GM18502 (cell line): ENCODE measurements around the gene OR5K3.

Experiments used
- ATAC-seq: cut with Tn5 transposase; IDR thresholded peaks from one replicate; pipeline ENCODE4 v1.9.1; 2021; ENCODE audit warnings: mild to moderate bottlenecking; ENCODE audit not compliant: unreplicated experiment, poor library complexity

The OR5K3 gene

GRCh38 chr3:98406034-98406433 is 15.6 kb downstream of the OR5K3 start:
- ATAC-seq = peak; percentile 82

DNA sequence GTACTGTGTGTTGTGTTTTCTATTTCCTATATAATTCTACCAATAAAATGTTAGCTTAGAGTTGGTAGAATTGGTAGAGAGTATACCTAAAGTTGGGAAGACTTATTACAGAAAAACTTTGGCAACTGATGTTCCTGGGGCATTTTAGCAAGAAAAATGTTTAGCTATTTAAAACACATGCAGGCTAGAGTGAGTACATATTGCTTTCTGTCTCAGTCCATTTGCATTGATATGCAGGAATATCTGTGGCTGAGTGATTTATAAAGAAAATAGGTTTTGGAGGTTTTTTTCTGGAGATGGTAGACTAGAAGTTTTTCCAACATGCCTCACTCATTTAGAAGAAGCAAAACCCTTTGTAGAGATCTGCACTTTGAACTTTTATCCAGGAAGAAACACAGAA is 42.1 kb downstream of the OR5K3 start:
- no peak for ATAC-seq

- ATAC-seq = no peak
Observed at GRCh38 chr3:98433764-98434163, 43.3 kb downstream of the OR5K3 start.

- ATAC-seq = no peak
Observed at GRCh38 chr3:98434412-98434811, 43.9 kb downstream of the OR5K3 start.

DNA sequence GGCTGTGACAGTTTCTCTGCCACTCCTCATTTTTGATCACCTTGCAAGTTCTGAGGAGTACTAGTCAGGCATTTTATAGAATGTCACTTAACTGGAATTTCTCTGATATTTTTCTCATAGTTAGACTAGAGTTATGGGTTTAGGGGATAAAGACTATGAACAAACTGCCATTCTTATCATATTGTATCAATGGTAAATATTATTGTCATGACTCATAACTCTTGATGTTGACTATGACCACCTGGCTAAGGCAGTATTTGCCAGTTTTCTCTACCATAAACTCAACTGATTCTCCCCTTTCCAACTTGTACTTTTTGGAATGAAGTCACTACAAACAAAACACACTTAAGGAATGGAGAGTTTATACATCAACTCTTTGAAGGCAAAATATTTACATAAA is 49.8 kb downstream of the OR5K3 start:
- ATAC-seq = no peak
